H9 (cell line): ENCODE measurements around the gene GGACT. TPM values are rescaled to one million over a fixed set of nuclear protein-coding genes. Genes with fewer than 3 reads are reported as not detected.

Experiments used
- DNase-seq: peaks from one replicate; pipeline ENCODE4 v3.0.0-alpha.2; 2017
- H2AFZ ChIP-seq: one replicate; pipeline ENCODE4 v1.6.1; 2013; ENCODE audit warnings: mild to moderate bottlenecking, low read length, control low read depth, moderate library complexity
- H2AK5ac ChIP-seq: 2 replicates; pipeline ENCODE4 v1.6.1; 2013; ENCODE audit warnings: low read length, control low read depth, mixed read lengths; ENCODE audit not compliant: insufficient read length
- H2BK120ac ChIP-seq: one replicate; pipeline ENCODE4 v1.6.1; 2013; ENCODE audit warnings: low read depth, mild to moderate bottlenecking, low read length, control low read depth, inconsistent platforms; ENCODE audit not compliant: poor library complexity, severe bottlenecking
- H2BK12ac ChIP-seq: 2 replicates; pipeline ENCODE4 v1.6.1; 2013; ENCODE audit warnings: low read length, control low read depth, mixed read lengths, low read depth; ENCODE audit not compliant: insufficient read length
- H2BK15ac ChIP-seq: 2 replicates; pipeline ENCODE4 v1.6.1; 2013; ENCODE audit warnings: low read depth, low read length, control low read depth
- H2BK20ac ChIP-seq: one replicate; pipeline ENCODE4 v1.6.1; 2013; ENCODE audit warnings: low read depth, mild to moderate bottlenecking, low read length, control low read depth, inconsistent platforms; ENCODE audit not compliant: poor library complexity, severe bottlenecking
- H2BK5ac ChIP-seq: 2 replicates; pipeline ENCODE4 v1.6.1; 2013; ENCODE audit warnings: low read length, control low read depth, mixed read lengths; ENCODE audit not compliant: insufficient read length
- H3K14ac ChIP-seq: 2 replicates; pipeline ENCODE4 v1.6.1; 2013; ENCODE audit warnings: low read length, control low read depth; ENCODE audit not compliant: insufficient read depth
- H3K18ac ChIP-seq: 2 replicates; pipeline ENCODE4 v1.6.1; 2013; ENCODE audit warnings: low read depth, mild to moderate bottlenecking, mixed read lengths, low read length, control low read depth; ENCODE audit not compliant: insufficient read length
- H3K23ac ChIP-seq: 2 replicates; pipeline ENCODE4 v1.6.1; 2013; ENCODE audit warnings: low read length, control low read depth, mixed read lengths, low read depth; ENCODE audit not compliant: insufficient read length
- H3K23me2 ChIP-seq: 2 replicates; pipeline ENCODE4 v1.6.1; 2013; ENCODE audit warnings: low read depth, mild to moderate bottlenecking, mixed read lengths, low read length, control low read depth; ENCODE audit not compliant: insufficient read length, poor library complexity, severe bottlenecking
- H3K27ac ChIP-seq: 2 replicates; pipeline ENCODE4 v1.5.1; 2013; ENCODE audit warnings: low read length, control low read depth, mixed read lengths, low read depth; ENCODE audit not compliant: insufficient read length
- H3K27me3 ChIP-seq: 2 replicates; pipeline ENCODE4 v1.6.1; 2013; ENCODE audit warnings: low read length, control low read depth, inconsistent platforms; ENCODE audit not compliant: insufficient read depth
- H3K4ac ChIP-seq: 2 replicates; pipeline ENCODE4 v1.6.1; 2013; ENCODE audit warnings: low read depth, mild to moderate bottlenecking, control low read depth, inconsistent platforms, low read length, moderate library complexity
- H3K4me1 ChIP-seq: 2 replicates; pipeline ENCODE4 v1.6.1; 2013; ENCODE audit warnings: low read length, control low read depth, inconsistent platforms; ENCODE audit not compliant: insufficient read depth
- H3K4me2 ChIP-seq: 2 replicates; pipeline ENCODE4 v1.6.1; 2013; ENCODE audit warnings: low read length, control low read depth, mixed read lengths; ENCODE audit not compliant: insufficient read length, insufficient read depth
- H3K56ac ChIP-seq: 2 replicates; pipeline ENCODE4 v1.6.1; 2013; ENCODE audit warnings: low read depth, mild to moderate bottlenecking, mixed read lengths, low read length, control low read depth; ENCODE audit not compliant: insufficient read length
- H3K79me1 ChIP-seq: 2 replicates; pipeline ENCODE4 v1.6.1; 2013; ENCODE audit warnings: low read depth, mild to moderate bottlenecking, moderate library complexity, low read length, control low read depth, inconsistent platforms; ENCODE audit not compliant: insufficient read depth, poor library complexity, severe bottlenecking
- H3K79me2 ChIP-seq: 2 replicates; pipeline ENCODE4 v1.6.1; 2013; ENCODE audit warnings: low read length, control low read depth, inconsistent platforms; ENCODE audit not compliant: insufficient read depth
- H3K9ac ChIP-seq: 2 replicates; pipeline ENCODE4 v1.6.1; 2013; ENCODE audit warnings: low read length, control low read depth, mixed read lengths; ENCODE audit not compliant: insufficient read length; ENCODE audit errors: extremely low read depth
- H3K9me3 ChIP-seq: one replicate; pipeline ENCODE4 v1.6.1; 2013; ENCODE audit warnings: low read depth, low read length, inconsistent platforms; ENCODE audit not compliant: control insufficient read depth
- H3T11ph ChIP-seq: one replicate; pipeline ENCODE4 v1.6.1; 2013; ENCODE audit warnings: mild to moderate bottlenecking, low read length, control low read depth, inconsistent platforms
- H4K20me1 ChIP-seq: one replicate; pipeline ENCODE4 v1.6.1; 2013; ENCODE audit not compliant: control insufficient read depth, insufficient read length, insufficient read depth
- H4K5ac ChIP-seq: 2 replicates; pipeline ENCODE4 v1.6.1; 2013; ENCODE audit warnings: low read depth, mild to moderate bottlenecking, mixed read lengths, low read length, control low read depth; ENCODE audit not compliant: insufficient read length
- H4K8ac ChIP-seq: replicated peaks from 2 replicates; pipeline ENCODE4 v1.6.1; 2013; ENCODE audit warnings: low read length, control low read depth, mixed read lengths, low read depth; ENCODE audit not compliant: insufficient read length
- H4K91ac ChIP-seq: 2 replicates; pipeline ENCODE4 v1.6.1; 2013; ENCODE audit warnings: low read depth, mild to moderate bottlenecking, moderate library complexity, mixed read lengths, low read length, control low read depth; ENCODE audit not compliant: insufficient read length
- H3K27ac Mint-ChIP-seq, 3 experiments: 2 replicates in 2 of 3; 3 replicates in 1 of 3; pipeline ENCODE4 v1.8.0; 2020 to 2021; ENCODE audit warnings: mixed read lengths in 3 of 3, mild to moderate bottlenecking in 1 of 3, moderate library complexity in 1 of 3
- H3K27me3 Mint-ChIP-seq: 2 replicates; pipeline ENCODE4 v1.8.0; 2021; ENCODE audit warnings: low read depth, mild to moderate bottlenecking, moderate library complexity, mixed read lengths
- H3K36me3 Mint-ChIP-seq, 3 experiments: 2 replicates in 2 of 3; 3 replicates in 1 of 3; pipeline ENCODE4 v1.8.0; 2020 to 2021; ENCODE audit warnings: low read depth in 3 of 3, mixed read lengths in 3 of 3; ENCODE audit not compliant: insufficient read depth in 1 of 3
- H3K4me1 Mint-ChIP-seq, 2 experiments: 2 replicates each; pipeline ENCODE4 v1.8.0; 2020; ENCODE audit warnings: mixed read lengths in 2 of 2
- H3K4me3 Mint-ChIP-seq, 2 experiments: 2 replicates in 1 of 2; 3 replicates in 1 of 2; pipeline ENCODE4 v1.8.0; 2020 to 2021; ENCODE audit warnings: mild to moderate bottlenecking in 2 of 2, mixed read lengths in 2 of 2, moderate library complexity in 1 of 2
- H3K9me3 Mint-ChIP-seq, 2 experiments: 2 replicates in 1 of 2; 3 replicates in 1 of 2; pipeline ENCODE4 v1.8.0; 2020; ENCODE audit warnings: mild to moderate bottlenecking in 2 of 2, mixed read lengths in 2 of 2, moderate library complexity in 1 of 2
- WGBS: extraction: QIAGEN DNeasy Blood & Tissue Kit; methylation state at CpG from one replicate; pipeline ENCODE4 v1.1.7; 2013; ENCODE audit warnings: missing lambda C conversion rate, low lambda C conversion rate, mixed read lengths; ENCODE audit not compliant: insufficient read length; ENCODE audit errors: extremely low coverage; 5-methylcytosine and 5-hydroxymethylcytosine counted together
- total RNA-seq: library from RNA; stranded (reverse); gene quantifications from 2 replicates; pipeline ENCODE4 v1.2.1, GENCODE V29; 2021
- TF ChIP-seq, protein P1 (sequence below): fragments of 200-600 bp; sonication (generic); conservative IDR thresholded peaks from 3 replicates; pipeline ENCODE4 v1.8.0; 2021; ENCODE audit warnings: antibody characterized with exemption, mild to moderate bottlenecking

GGACT gene
- total RNA-seq, 1 experiment from 2014 or later, result 1.3 TPM

DNA sequence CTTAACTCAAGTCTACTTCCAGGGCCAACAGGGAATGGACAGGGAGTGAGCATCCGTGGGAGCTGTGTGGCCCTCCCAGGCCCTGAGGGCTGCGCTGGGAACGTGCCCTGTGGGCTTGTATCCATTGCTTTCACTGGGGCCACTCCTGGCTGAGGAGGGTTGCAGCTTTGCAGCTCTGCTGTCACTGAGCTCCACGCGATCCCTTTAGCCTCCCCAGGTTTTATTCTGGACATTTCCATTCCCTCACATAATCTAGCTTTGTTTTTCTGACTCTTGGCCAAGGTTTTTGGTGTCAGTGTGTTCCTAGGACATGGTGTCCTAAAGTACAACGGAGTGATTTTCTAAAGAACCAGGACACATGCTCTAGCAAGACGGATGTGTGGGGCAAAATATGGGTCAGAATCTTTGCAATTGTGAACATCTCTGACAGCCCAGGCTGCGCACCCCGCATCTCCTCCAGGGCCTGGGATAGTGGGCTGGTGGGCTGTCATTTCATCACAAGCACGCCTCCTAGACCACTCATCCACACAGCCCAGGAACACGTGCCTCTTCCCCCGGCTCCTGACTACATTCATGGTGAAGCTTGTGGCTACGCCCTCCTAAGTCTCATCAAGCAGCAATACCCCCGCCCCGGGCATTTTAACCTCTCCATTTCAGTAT lies 28.0 kb downstream of the GGACT start:
- Mint-ChIP-seq H3K27ac (no peak overlapping the region; a peak in 1 of 7 replicates), H3K36me3 (peaks cover 1 to 2% (median 2%) of the 10 kb centered on the region in 3 experiments; a peak in 5 of 7 replicates), H3K4me3 (no peak overlapping the region), H3K27me3 (peaks cover 2% of the 10 kb centered on the region), H3K9me3 (peaks cover 1 to 2% of the 10 kb centered on the region in 2 experiments; a peak in 3 of 5 replicates), H3K4me1 (peaks cover 3% of the 10 kb centered on the region in 2 experiments; a peak in 3 of 4 replicates)
- Histone ChIP-seq H4K91ac (no peak overlapping the region), H3K9me3 (no peaks in the 10 kb centered on the region), H4K8ac (no peak overlapping the region), H2BK120ac (no peak overlapping the region), H2BK15ac (no peak overlapping the region), H3K79me2 (no peaks in the 10 kb centered on the region), H2AFZ (no peak overlapping the region), H3K23ac (no peak overlapping the region), H2BK12ac (no peak overlapping the region), H3T11ph (no peak overlapping the region), H3K79me1 (no peaks in the 10 kb centered on the region), H3K9ac (no peak overlapping the region), H2BK5ac (no peak overlapping the region), H2AK5ac (no peak overlapping the region), H3K4ac (no peak overlapping the region), H3K4me2 (no peak overlapping the region), H3K4me1 (no peaks in the 10 kb centered on the region; the same call in 1 of the 2 replicates), H4K5ac (no peak overlapping the region), H3K27ac (no peak overlapping the region), H3K27me3 (no peaks in the 10 kb centered on the region), H2BK20ac (no peak overlapping the region), H3K18ac (no peak overlapping the region), H3K14ac (no peak overlapping the region), H3K23me2 (no peaks in the 10 kb centered on the region), H3K56ac (no peak overlapping the region), H4K20me1 (no peaks in the 10 kb centered on the region)
- WGBS, result no CpG with 5 or more reads among the region's 15 CpGs
- DNase-seq, result no peak
- TF ChIP-seq, protein P1, sequence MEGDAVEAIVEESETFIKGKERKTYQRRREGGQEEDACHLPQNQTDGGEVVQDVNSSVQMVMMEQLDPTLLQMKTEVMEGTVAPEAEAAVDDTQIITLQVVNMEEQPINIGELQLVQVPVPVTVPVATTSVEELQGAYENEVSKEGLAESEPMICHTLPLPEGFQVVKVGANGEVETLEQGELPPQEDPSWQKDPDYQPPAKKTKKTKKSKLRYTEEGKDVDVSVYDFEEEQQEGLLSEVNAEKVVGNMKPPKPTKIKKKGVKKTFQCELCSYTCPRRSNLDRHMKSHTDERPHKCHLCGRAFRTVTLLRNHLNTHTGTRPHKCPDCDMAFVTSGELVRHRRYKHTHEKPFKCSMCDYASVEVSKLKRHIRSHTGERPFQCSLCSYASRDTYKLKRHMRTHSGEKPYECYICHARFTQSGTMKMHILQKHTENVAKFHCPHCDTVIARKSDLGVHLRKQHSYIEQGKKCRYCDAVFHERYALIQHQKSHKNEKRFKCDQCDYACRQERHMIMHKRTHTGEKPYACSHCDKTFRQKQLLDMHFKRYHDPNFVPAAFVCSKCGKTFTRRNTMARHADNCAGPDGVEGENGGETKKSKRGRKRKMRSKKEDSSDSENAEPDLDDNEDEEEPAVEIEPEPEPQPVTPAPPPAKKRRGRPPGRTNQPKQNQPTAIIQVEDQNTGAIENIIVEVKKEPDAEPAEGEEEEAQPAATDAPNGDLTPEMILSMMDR, result no peak
